Measurements from ENCODE around the gene FAM171A2. TPM values are rescaled to one million over a fixed set of nuclear protein-coding genes. Genes with fewer than 3 reads are reported as not detected.

Gene FAM171A2
- total and polyA plus RNA-seq, 2 of the 8 experiments (the other 6 are each of a cell fraction or from before 2014, with no cell fraction given) = 21.9 to 24.1 TPM

- Histone ChIP-seq H2BK12ac (ENCODE audit: low read depth, low read length) (no peak overlapping the region), H3K4ac (replicated peaks; ENCODE audit: insufficient read length, low read depth, low read length) (no peak overlapping the region), H3K79me1 (ENCODE audit: low read depth, low read length) (no peaks in the 10 kb centered on the region), H3K36me3 (ENCODE audit: control insufficient read depth in 2 of 4, insufficient read depth in 4 of 4, low read length in 3 of 4) (no peaks in the 10 kb centered on the region), H3K79me2 (ENCODE audit: control insufficient read depth in 1 of 2, insufficient read depth in 2 of 2, low read length in 2 of 2) (no peaks in the 10 kb centered on the region), H3K4me1 (replicated peaks in 1 of 4; ENCODE audit: control insufficient read depth in 3 of 4, insufficient read depth in 4 of 4, low read length in 3 of 4) (peaks cover 3 to 21% (median 7%) of the 10 kb centered on the region in 4 experiments; a peak in 6 of 7 replicates), H2BK5ac (ENCODE audit: low read depth, low read length) (no peak overlapping the region), H4K5ac (ENCODE audit: insufficient read length, low read depth, low read length) (no peak overlapping the region), H3K9ac (replicated peaks in 1 of 4; ENCODE audit: extremely low read depth in 1 of 4, low read depth in 3 of 4, low read length in 3 of 4) (no peak overlapping the region; a peak in 1 of 7 replicates), H2BK20ac (ENCODE audit: low read length) (0 out of 2 replicates have a peak overlapping the region, but pooled peaks have one; percentile 1), H3K56ac (replicated peaks; ENCODE audit: insufficient read length, low read depth, low read length) (no peak overlapping the region), H3K4me2 (ENCODE audit: insufficient read depth in 1 of 2, low read depth in 2 of 2, low read length in 2 of 2) (peak overlapping the region; percentile 84 to 93), H3K23ac (ENCODE audit: insufficient read length) (no peak overlapping the region), H2AK5ac (ENCODE audit: low read depth, low read length) (no peak overlapping the region), H3K14ac (ENCODE audit: insufficient read length) (no peak overlapping the region), H3K9me3 (ENCODE audit: insufficient read depth in 2 of 2, low read depth in 1 of 2, low read length in 1 of 2) (no peaks in the 10 kb centered on the region), H3K18ac (ENCODE audit: extremely low read depth, low read length) (peak overlapping the region; percentile 64; the same call in 1 of the 2 replicates), H3K27ac (ENCODE audit: low read depth, low read length) (no peak overlapping the region), H3K4me3 (ENCODE audit: extremely low read depth in 1 of 4, insufficient read depth in 2 of 4, low read depth in 3 of 4, low read length in 4 of 4) (peak overlapping the region; percentile 31 to 74 (median 42)), H2BK15ac (ENCODE audit: low read length) (no peak overlapping the region), H4K20me1 (replicated peaks in 1 of 2; ENCODE audit: control insufficient read depth in 1 of 2, insufficient read depth in 2 of 2, low read length in 2 of 2) (peaks cover 0 to 4% of the 10 kb centered on the region in 2 experiments), H3K27me3 (replicated peaks in 1 of 4; ENCODE audit: control insufficient read depth in 3 of 4, extremely low read depth in 1 of 4, insufficient read depth in 3 of 4, low read length in 3 of 4) (peaks cover 10 to 34% (median 31%) of the 10 kb centered on the region in 4 experiments), H4K91ac (replicated peaks; ENCODE audit: insufficient read length, low read length) (peak overlapping the region; percentile 60), H4K8ac (ENCODE audit: extremely low read depth, insufficient read depth, low read length) (peak overlapping the region; percentile 89), H2AFZ (ENCODE audit: low read length) (no peak overlapping the region; the same call in 1 of the 2 replicates), H3K23me2 (ENCODE audit: low read depth, low read length) (peaks cover 12% of the 10 kb centered on the region; the same call in 1 of the 2 replicates), H2BK120ac (replicated peaks; ENCODE audit: low read depth, low read length) (no peak overlapping the region)
- ChIA-PET CTCF (ENCODE audit: partially characterized antibody) (interaction anchor here (1.0 to 3.0 kb wide), 2 partner anchors 9 to 23 kb away, joined by 3 to 24 read pairs; no protein-coding TSS in a partner anchor), POLR2A (ENCODE audit: partially characterized antibody) (interaction anchor here (1.3 to 2.2 kb wide), 3 partner anchors 8 to 76 kb away, joined by 3 to 10 read pairs (median 9); partner anchors contain the start of gene RUNDC3A)
- FAIRE-seq = no peak
- no peak for DNase-seq (ENCODE audit: low read depth in 1 of 2, low spot score in 2 of 2)
- WGBS, 2 experiments (ENCODE audit: extremely low coverage in 1 of 2, insufficient coverage in 1 of 2, insufficient read length in 1 of 2, insufficient replicate concordance in 2 of 2, low coverage in 1 of 2, low lambda C conversion rate in 2 of 2, missing lambda C conversion rate in 1 of 2) = 23% methylated on average over 27 of the region's 29 CpGs; no CpG with 5 or more reads in 1 of the 2 experiments
- TF ChIP-seq RBBP5 (IDR thresholded peaks at IDR 0.05; ENCODE audit: borderline replicate concordance, low read depth, low read length) (0 out of 2 replicates have a peak, but pooled peaks have one; percentile 51), EZH2 (IDR thresholded peaks at IDR 0.05; ENCODE audit: low read depth, low read length, severe bottlenecking) (peak; percentile 63), SP2 (IDR thresholded peaks at IDR 0.05; ENCODE audit: low read length) (no peak), ASH2L (IDR thresholded peaks at IDR 0.05; ENCODE audit: low read length) (peak; percentile 1)
Observed at GRCh38 chr17:44384281-44384822, 20.7 kb upstream of the FAM171A2 start.

Measured in H1 (cell line).